Measurements from ENCODE around the gene CFAP58.

CFAP58 gene

GRCh38 chr10:104339469-104340110, 14.0 kb upstream of the CFAP58 start:
- Mint-ChIP-seq H3K4me1 (peaks cover 30% of the 10 kb centered on the region), H3K36me3 (no peaks in the 10 kb centered on the region), H3K27ac (peak overlapping the region; percentile 20)

GRCh38 chr10:104340111-104340526, 13.5 kb upstream of the CFAP58 start:
- Mint-ChIP-seq H3K4me1 (peaks cover 25% of the 10 kb centered on the region), H3K27ac (peak overlapping the region; percentile 13), H3K4me3 (peak overlapping the region; percentile 92), H3K36me3 (no peaks in the 10 kb centered on the region), H3K9me3 (no peaks in the 10 kb centered on the region), H3K27me3 (no peaks in the 10 kb centered on the region)

More at GRCh38 chr10:104339469-104340110, 14.0 kb upstream of the CFAP58 start:
- Mint-ChIP-seq H3K9me3 (no peaks in the 10 kb centered on the region), H3K4me3 (peak overlapping the region; percentile 92), H3K27me3 (no peaks in the 10 kb centered on the region)

GRCh38 chr10:104340641-104341040, 13.0 kb upstream of the CFAP58 start:
- Mint-ChIP-seq H3K27ac (no peak overlapping the region), H3K4me1 (peaks cover 23% of the 10 kb centered on the region), H3K27me3 (no peaks in the 10 kb centered on the region), H3K9me3 (peaks cover under 1% of the 10 kb centered on the region), H3K36me3 (no peaks in the 10 kb centered on the region), H3K4me3 (no peak overlapping the region)

- no peak overlapping the region for H3K4me3 Mint-ChIP-seq
- no peak overlapping the region for H3K27ac Mint-ChIP-seq
- H3K4me1 Mint-ChIP-seq = peaks cover 29% of the 10 kb centered on the region
- no peaks in the 10 kb centered on the region for H3K36me3 Mint-ChIP-seq
- peaks cover 4% of the 10 kb centered on the region for H3K9me3 Mint-ChIP-seq
- H3K27me3 Mint-ChIP-seq = no peaks in the 10 kb centered on the region
Observed at GRCh38 chr10:104342941-104343411, 10.7 kb upstream of the CFAP58 start.

- no peak overlapping the region for H3K27ac Mint-ChIP-seq
Observed at GRCh38 chr10:104344219-104344618, 9.4 kb upstream of the CFAP58 start.

GRCh38 chr10:104345515-104345914, 8.1 kb upstream of the CFAP58 start:
- H3K27ac Mint-ChIP-seq = no peak overlapping the region
- H3K9me3 Mint-ChIP-seq = peaks cover 4% of the 10 kb centered on the region
- no peaks in the 10 kb centered on the region for H3K27me3 Mint-ChIP-seq
- H3K36me3 Mint-ChIP-seq = no peaks in the 10 kb centered on the region
- H3K4me1 Mint-ChIP-seq = peaks cover 16% of the 10 kb centered on the region
- no peak overlapping the region for H3K4me3 Mint-ChIP-seq

More at GRCh38 chr10:104344219-104344618, 9.4 kb upstream of the CFAP58 start:
- no peak overlapping the region for H3K4me3 Mint-ChIP-seq
- peaks cover 4% of the 10 kb centered on the region for H3K9me3 Mint-ChIP-seq
- H3K4me1 Mint-ChIP-seq = peaks cover 25% of the 10 kb centered on the region
- H3K27me3 Mint-ChIP-seq = no peaks in the 10 kb centered on the region
- no peaks in the 10 kb centered on the region for H3K36me3 Mint-ChIP-seq

- Mint-ChIP-seq H3K27ac (no peak overlapping the region), H3K4me1 (peaks cover 16% of the 10 kb centered on the region), H3K27me3 (no peaks in the 10 kb centered on the region), H3K9me3 (peaks cover 4% of the 10 kb centered on the region), H3K4me3 (no peak overlapping the region), H3K36me3 (no peaks in the 10 kb centered on the region)
Observed at GRCh38 chr10:104345941-104346340, 7.7 kb upstream of the CFAP58 start.

GRCh38 chr10:104347295-104348045, 6.2 kb upstream of the CFAP58 start:
- peaks cover 16% of the 10 kb centered on the region for H3K4me1 Mint-ChIP-seq
- no peaks in the 10 kb centered on the region for H3K36me3 Mint-ChIP-seq
- peaks cover 4% of the 10 kb centered on the region for H3K9me3 Mint-ChIP-seq
- H3K4me3 Mint-ChIP-seq = no peak overlapping the region
- no peaks in the 10 kb centered on the region for H3K27me3 Mint-ChIP-seq
- H3K27ac Mint-ChIP-seq = peak overlapping the region; percentile 47

GRCh38 chr10:104348601-104349000, 5.0 kb upstream of the CFAP58 start:
- Mint-ChIP-seq H3K27ac (no peak overlapping the region), H3K9me3 (peaks cover 4% of the 10 kb centered on the region), H3K4me1 (peaks cover 16% of the 10 kb centered on the region), H3K36me3 (no peaks in the 10 kb centered on the region), H3K27me3 (no peaks in the 10 kb centered on the region), H3K4me3 (no peak overlapping the region)

GRCh38 chr10:104349623-104350126, 4.0 kb upstream of the CFAP58 start:
- no peaks in the 10 kb centered on the region for H3K27me3 Mint-ChIP-seq

GRCh38 chr10:104350127-104350635, 3.5 kb upstream of the CFAP58 start:
- peaks cover 4% of the 10 kb centered on the region for H3K9me3 Mint-ChIP-seq
- peaks cover 16% of the 10 kb centered on the region for H3K4me1 Mint-ChIP-seq
- H3K27ac Mint-ChIP-seq = no peak overlapping the region
- no peaks in the 10 kb centered on the region for H3K27me3 Mint-ChIP-seq
- no peak overlapping the region for H3K4me3 Mint-ChIP-seq
- no peaks in the 10 kb centered on the region for H3K36me3 Mint-ChIP-seq

More at GRCh38 chr10:104349623-104350126, 4.0 kb upstream of the CFAP58 start:
- Mint-ChIP-seq H3K36me3 (no peaks in the 10 kb centered on the region), H3K4me1 (peaks cover 16% of the 10 kb centered on the region), H3K4me3 (no peak overlapping the region), H3K27ac (no peak overlapping the region), H3K9me3 (peaks cover 4% of the 10 kb centered on the region)

GRCh38 chr10:104351061-104351702, 2.5 kb upstream of the CFAP58 start:
- Mint-ChIP-seq H3K27ac (peak overlapping the region; percentile 86), H3K27me3 (no peaks in the 10 kb centered on the region), H3K4me3 (peak overlapping the region; percentile 60), H3K4me1 (peaks cover 6% of the 10 kb centered on the region), H3K9me3 (no peaks in the 10 kb centered on the region), H3K36me3 (no peaks in the 10 kb centered on the region)

GRCh38 chr10:104351919-104352318, 1.7 kb upstream of the CFAP58 start:
- H3K4me3 Mint-ChIP-seq = peak overlapping the region; percentile 60

GRCh38 chr10:104359811-104360210, 6.2 kb downstream of the CFAP58 start:
- H3K36me3 Mint-ChIP-seq = no peaks in the 10 kb centered on the region
- no peaks in the 10 kb centered on the region for H3K4me1 Mint-ChIP-seq
- no peak overlapping the region for H3K27ac Mint-ChIP-seq
- H3K9me3 Mint-ChIP-seq = no peaks in the 10 kb centered on the region
- H3K4me3 Mint-ChIP-seq = no peak overlapping the region
- peaks cover 3% of the 10 kb centered on the region for H3K27me3 Mint-ChIP-seq

More at GRCh38 chr10:104351919-104352318, 1.7 kb upstream of the CFAP58 start:
- Mint-ChIP-seq H3K27me3 (no peaks in the 10 kb centered on the region), H3K27ac (peak overlapping the region; percentile 60), H3K4me1 (peaks cover 3% of the 10 kb centered on the region), H3K36me3 (no peaks in the 10 kb centered on the region), H3K9me3 (no peaks in the 10 kb centered on the region)

GRCh38 chr10:104367904-104368303, 14.3 kb downstream of the CFAP58 start:
- Mint-ChIP-seq H3K4me3 (no peak overlapping the region), H3K27ac (no peak overlapping the region), H3K27me3 (peaks cover 8% of the 10 kb centered on the region), H3K36me3 (no peaks in the 10 kb centered on the region), H3K9me3 (no peaks in the 10 kb centered on the region), H3K4me1 (no peaks in the 10 kb centered on the region)
